Smooth muscle cell (in vitro differentiated cells): ENCODE results near the gene EVI5L. TPM values are rescaled to one million over a fixed set of nuclear protein-coding genes. Genes with fewer than 3 reads are reported as not detected.

ENCODE experiments used
- DNase-seq: peaks from one replicate; lab custom pipeline; 2025; ENCODE audit not compliant: unreplicated experiment; lab: John Stamatoyannopoulos, UW
- H2AFZ ChIP-seq: fragments of 200-600 bp; sonication (generic); 2 replicates; pipeline ENCODE4 v1.6.0; 2016; ENCODE audit warnings: antibody characterized with exemption, low read depth, mild to moderate bottlenecking
- H3F3A ChIP-seq: fragments of 200-600 bp; sonication (generic); 2 replicates; pipeline ENCODE4 v1.6.0; 2017; ENCODE audit warnings: antibody characterized with exemption, low read depth
- H3K27ac ChIP-seq: fragments of 200-600 bp; sonication (generic); 2 replicates; pipeline ENCODE4 v1.5.1; 2016; ENCODE audit warnings: low read depth, mild to moderate bottlenecking
- H3K27me3 ChIP-seq: fragments of 200-600 bp; sonication (generic); 2 replicates; pipeline ENCODE4 v1.6.1; 2016; ENCODE audit warnings: low read depth, mild to moderate bottlenecking
- H3K36me3 ChIP-seq: fragments of 200-600 bp; sonication (generic); 2 replicates; pipeline ENCODE4 v1.5.1; 2016; ENCODE audit warnings: low read depth
- H3K4me1 ChIP-seq: fragments of 200-600 bp; sonication (generic); 2 replicates; pipeline ENCODE4 v1.5.1; 2016; ENCODE audit warnings: low read depth
- H3K4me2 ChIP-seq: fragments of 200-600 bp; sonication (generic); 2 replicates; pipeline ENCODE4 v1.6.0; 2016; ENCODE audit warnings: mild to moderate bottlenecking
- H3K4me3 ChIP-seq: fragments of 200-600 bp; sonication (generic); 2 replicates; pipeline ENCODE4 v1.5.1; 2016; ENCODE audit warnings: mild to moderate bottlenecking
- H3K79me2 ChIP-seq: fragments of 200-600 bp; sonication (generic); 2 replicates; pipeline ENCODE4 v1.6.0; 2016; ENCODE audit warnings: low read depth, mild to moderate bottlenecking
- H3K9ac ChIP-seq: fragments of 200-600 bp; sonication (generic); 2 replicates; pipeline ENCODE4 v1.6.0; 2016; ENCODE audit warnings: low read depth
- H3K9me3 ChIP-seq: fragments of 200-600 bp; sonication (generic); replicated peaks from 2 replicates; pipeline ENCODE4 v1.5.1; 2016; ENCODE audit warnings: low read depth
- H4K20me1 ChIP-seq: fragments of 200-600 bp; sonication (generic); 2 replicates; pipeline ENCODE4 v1.6.0; 2016; ENCODE audit warnings: low read depth
- CTCF ChIP-seq: fragments of 200-600 bp; sonication (generic); IDR thresholded peaks from 2 replicates; pipeline ENCODE4 v1.5.1; 2017; ENCODE audit warnings: borderline replicate concordance, mild to moderate bottlenecking, antibody characterized with exemption; ENCODE audit not compliant: insufficient read depth, poor library complexity, severe bottlenecking
- WGBS: methylation state at CpG from one replicate; pipeline ENCODE4 v1.1.7; 2016; ENCODE audit warnings: low lambda C conversion rate; 5-methylcytosine and 5-hydroxymethylcytosine counted together
- polyA plus RNA-seq: library from polyadenylated mRNA; unstranded; fragments of >200 nt; fragmentation: Nextera tagmentation; extraction: Ambion mirVana; gene quantifications from 2 replicates; pipeline ENCODE4 v1.2.1, GENCODE V29; 2016
- total RNA-seq: library from RNA; depleted of rRNA; stranded (reverse); fragments of >200 nt; gene quantifications from 2 replicates; pipeline ENCODE4 v1.2.3, GENCODE V29; 2014

Gene EVI5L
- total and polyA plus RNA-seq, 2 experiments from 2014 or later = 8.8 to 21.2 TPM

- DNase-seq = peak; percentile 54
- Histone ChIP-seq H3F3A (peaks cover 3% of the 10 kb centered on the region), H3K36me3 (no peaks in the 10 kb centered on the region), H3K4me3 (peak overlapping the region; percentile 46), H3K4me1 (peaks cover 4% of the 10 kb centered on the region), H3K79me2 (no peaks in the 10 kb centered on the region), H3K9me3 (no peaks in the 10 kb centered on the region), H3K27me3 (peaks cover 64% of the 10 kb centered on the region), H4K20me1 (no peaks in the 10 kb centered on the region), H3K27ac (no peak overlapping the region), H3K9ac (no peak overlapping the region), H2AFZ (peak overlapping the region; percentile 62), H3K4me2 (peak overlapping the region; percentile 84)
- WGBS = 4% methylated on average over 26 of the region's 47 CpGs
- peak; percentile 2 for TF ChIP-seq CTCF
These were observed 39.5 kb downstream of the EVI5L start for GRCh38 chr19:7869453-7869909.

- no peaks in the 10 kb centered on the region for H3K9me3 ChIP-seq
- peak overlapping the region; percentile 84 for H3K4me2 ChIP-seq
- WGBS = 0% methylated on average over 5 of the region's 30 CpGs
- no peak overlapping the region for H3K27ac ChIP-seq
- H3K9ac ChIP-seq = no peak overlapping the region
- H4K20me1 ChIP-seq = no peaks in the 10 kb centered on the region
- H3K4me3 ChIP-seq = peak overlapping the region; percentile 46
- peak overlapping the region; percentile 62 for H2AFZ ChIP-seq
- TF ChIP-seq CTCF = no peak
- no peaks in the 10 kb centered on the region for H3K36me3 ChIP-seq
- peaks cover 4% of the 10 kb centered on the region for H3K4me1 ChIP-seq
- H3K27me3 ChIP-seq = peaks cover 64% of the 10 kb centered on the region
- H3K79me2 ChIP-seq = no peaks in the 10 kb centered on the region
- no peak for DNase-seq
- peaks cover 3% of the 10 kb centered on the region for H3F3A ChIP-seq
These were observed 40.0 kb downstream of the EVI5L start for GRCh38 chr19:7869910-7870511.

GRCh38 chr19:7870571-7871436, 40.8 kb downstream of the EVI5L start:
- no peak for TF ChIP-seq CTCF
- Histone ChIP-seq H3K9ac (no peak overlapping the region), H3K9me3 (no peaks in the 10 kb centered on the region), H2AFZ (no peak overlapping the region), H3K4me3 (peak overlapping the region; percentile 43), H3K4me1 (peaks cover 4% of the 10 kb centered on the region), H3F3A (peaks cover 3% of the 10 kb centered on the region), H3K27ac (no peak overlapping the region), H3K4me2 (peak overlapping the region; percentile 84), H3K36me3 (no peaks in the 10 kb centered on the region), H3K27me3 (peaks cover 65% of the 10 kb centered on the region), H4K20me1 (no peaks in the 10 kb centered on the region), H3K79me2 (no peaks in the 10 kb centered on the region)
- DNase-seq = no peak
- WGBS = 57% methylated on average over 9 of the region's 11 CpGs
